ENCODE data around the gene DNAJB6.

DNAJB6 gene

DNA sequence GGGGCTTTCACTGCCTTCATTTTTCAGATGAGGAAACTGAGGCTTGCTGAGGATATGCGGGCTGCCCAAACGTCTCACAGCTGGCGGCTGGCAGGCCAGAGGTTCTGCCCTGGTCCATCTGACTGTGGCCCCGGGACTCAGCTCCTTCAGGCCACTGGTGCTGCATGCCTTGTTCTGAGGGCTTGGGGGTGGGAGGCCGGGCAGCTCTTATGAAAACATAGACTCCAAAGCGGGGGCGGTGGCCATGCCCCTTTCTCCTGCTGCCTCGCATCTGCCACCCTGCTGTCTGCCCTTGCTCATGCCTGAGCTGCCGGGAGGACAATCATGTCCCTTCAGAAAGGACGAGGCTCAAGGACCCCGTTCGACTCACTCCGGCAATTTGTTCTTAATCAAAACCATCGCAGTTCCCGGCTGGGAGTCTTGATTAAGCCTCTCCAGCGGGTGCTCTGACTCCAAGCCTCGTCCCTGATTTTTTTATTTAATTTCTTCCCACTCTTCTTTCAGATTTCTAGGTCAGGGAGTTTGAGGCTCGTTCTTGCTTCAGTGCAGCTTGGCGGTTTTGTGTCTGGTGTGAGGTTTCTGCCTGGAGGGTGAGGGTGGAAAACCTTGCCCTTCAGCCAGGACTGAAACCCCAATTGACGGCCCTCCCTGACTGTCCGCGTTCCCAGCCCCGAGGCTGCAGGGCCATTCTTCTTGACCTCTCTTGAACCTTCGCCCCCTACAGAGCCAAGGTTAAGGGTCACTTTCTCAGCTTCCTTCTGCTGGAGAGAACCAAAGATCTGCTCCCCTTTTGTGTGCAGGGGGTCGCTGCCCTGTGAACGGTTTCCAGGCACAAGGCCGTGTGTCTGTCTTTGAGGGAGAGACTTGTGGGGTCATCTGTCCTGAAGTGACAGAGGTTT, 120.8 kb downstream of the DNAJB6 start:
- Histone ChIP-seq H3K4me1 (no peaks in the 10 kb centered on the region), H3K27me3 (peaks cover 0 to 14% of the 10 kb centered on the region in 2 donors), H3K4me3 (no peak overlapping the region), H3K36me3 (no peaks in the 10 kb centered on the region), H3K9me3 (peaks cover 0 to 6% (median 0%) of the 10 kb centered on the region in 3 donors), H3K27ac (no peak overlapping the region)
- no peak for DNase-seq
- no peak for TF ChIP-seq CTCF (IDR thresholded peaks at IDR 0.05)
- intact Hi-C loops (cut with DNase I; ENCODE audit: low total_unique reads) = no loop called here

- Histone ChIP-seq H3K27ac (no peak overlapping the region), H3K4me1 (no peaks in the 10 kb centered on the region), H3K27me3 (peaks cover 0 to 17% of the 10 kb centered on the region in 2 donors), H3K4me3 (no peak overlapping the region), H3K36me3 (no peaks in the 10 kb centered on the region), H3K9me3 (peaks cover 0 to 6% (median 0%) of the 10 kb centered on the region in 3 donors)
- TF ChIP-seq CTCF (IDR thresholded peaks at IDR 0.05) = no peak
- intact Hi-C loops (cut with DNase I; ENCODE audit: low total_unique reads) = no loop called here
- DNase-seq = no peak
Observed at GRCh38 chr7:157458254-157458633, 121.4 kb downstream of the DNAJB6 start.

DNA sequence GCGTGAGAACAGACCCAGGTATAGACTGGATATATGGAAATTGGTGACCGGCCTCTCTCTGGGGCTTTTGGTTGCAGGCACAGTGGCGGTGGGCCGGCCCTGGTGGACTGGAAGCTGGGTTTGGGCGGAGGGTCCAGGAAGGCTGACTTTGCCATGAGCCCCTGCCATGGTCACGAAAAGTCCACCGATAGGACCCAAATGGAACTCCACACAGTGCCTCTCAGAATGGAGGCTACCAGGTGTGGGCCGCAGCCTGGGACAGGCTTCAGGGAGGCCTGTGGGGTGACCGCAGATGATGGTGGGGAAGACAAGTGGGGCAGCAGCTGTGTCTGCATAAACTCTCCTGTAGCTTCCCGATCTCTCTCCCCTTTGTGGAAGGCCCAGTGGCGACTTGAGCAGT, 123.2 kb downstream of the DNAJB6 start:
- Histone ChIP-seq H3K27me3 (peaks cover 0 to 29% of the 10 kb centered on the region in 2 donors), H3K4me1 (no peaks in the 10 kb centered on the region), H3K36me3 (no peaks in the 10 kb centered on the region), H3K4me3 (no peak overlapping the region), H3K9me3 (no peaks in the 10 kb centered on the region), H3K27ac (no peak overlapping the region)
- intact Hi-C loops (cut with DNase I; ENCODE audit: low total_unique reads) = no loop called here
- no peak for TF ChIP-seq CTCF (IDR thresholded peaks at IDR 0.05)
- no peak for DNase-seq

- H3K27me3 ChIP-seq = peaks cover 0 to 35% of the 10 kb centered on the region in 2 donors
- no peak overlapping the region for H3K27ac ChIP-seq
- H3K9me3 ChIP-seq = no peaks in the 10 kb centered on the region
- intact Hi-C loops (cut with DNase I; ENCODE audit: low total_unique reads) = no loop called here
- no peak for TF ChIP-seq CTCF (IDR thresholded peaks at IDR 0.05)
- H3K4me3 ChIP-seq = no peak overlapping the region
- no peak for DNase-seq
- H3K36me3 ChIP-seq = no peaks in the 10 kb centered on the region
- H3K4me1 ChIP-seq = no peaks in the 10 kb centered on the region
Observed at GRCh38 chr7:157460721-157461120, 123.9 kb downstream of the DNAJB6 start.

DNA sequence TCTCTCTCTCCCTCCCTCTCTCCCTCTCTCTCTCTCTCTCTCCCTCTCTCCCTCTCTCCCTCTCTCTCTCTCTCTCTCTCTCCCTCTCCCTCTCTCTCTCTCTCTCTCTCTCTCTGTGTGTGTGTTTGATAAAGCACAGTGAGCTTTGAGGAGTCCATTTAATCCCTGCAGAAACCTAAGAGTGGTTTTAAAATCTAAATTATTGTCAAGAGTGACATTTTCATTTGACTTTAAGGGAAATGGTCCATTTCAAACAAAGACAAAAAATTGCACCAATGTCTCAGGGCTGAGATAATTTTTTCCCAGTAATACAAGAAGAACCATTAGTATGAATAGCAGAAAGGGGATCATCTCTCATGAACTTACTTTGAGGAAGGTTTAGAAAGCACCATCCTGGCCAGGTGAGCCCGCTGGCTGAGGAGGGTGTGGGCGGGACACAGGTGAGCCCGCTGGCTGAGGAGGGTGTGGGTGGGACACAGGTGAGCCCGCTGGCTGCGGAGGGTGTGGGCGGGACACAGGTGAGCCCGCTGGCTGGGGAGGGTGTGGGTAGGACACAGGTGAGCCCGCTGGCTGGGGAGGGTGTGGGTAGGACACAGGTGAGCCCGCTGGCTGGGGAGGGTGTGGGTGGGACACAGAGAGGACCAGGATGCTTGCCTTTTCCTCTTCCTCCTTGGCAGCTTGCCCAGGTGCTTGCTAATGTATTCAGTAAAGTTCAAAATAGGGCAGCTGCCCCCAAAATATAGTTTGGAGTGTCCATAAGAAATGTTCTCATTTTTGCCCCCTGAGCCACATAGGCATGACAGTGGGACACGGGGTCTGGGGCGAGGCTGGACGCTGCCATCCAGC, 125.0 kb downstream of the DNAJB6 start:
- intact Hi-C loops (cut with DNase I; ENCODE audit: low total_unique reads) = no loop called here
- Histone ChIP-seq H3K4me3 (no peak overlapping the region), H3K9me3 (no peaks in the 10 kb centered on the region), H3K4me1 (no peaks in the 10 kb centered on the region), H3K27ac (no peak overlapping the region), H3K27me3 (peaks cover 0 to 46% of the 10 kb centered on the region in 2 donors), H3K36me3 (no peaks in the 10 kb centered on the region)
- DNase-seq = peak in 1 of 2 donors; percentile 19
- no peak for TF ChIP-seq CTCF (IDR thresholded peaks at IDR 0.05)

Data from tibial artery (tissue), 4 donors.